NK-92 (cell line): Measurements from ENCODE around the gene MKNK1.

Source experiments
- DNase-seq: peaks from one replicate; lab custom pipeline; 2025; ENCODE audit not compliant: unreplicated experiment; lab: John Stamatoyannopoulos, UW

The MKNK1 gene

GRCh38 chr1:46525253-46525983, 78.7 kb downstream of the MKNK1 start:
- DNase-seq: no peak

- DNase-seq: no peak
Observed at GRCh38 chr1:46524843-46525242, 79.2 kb downstream of the MKNK1 start.

GRCh38 chr1:46523496-46524353, 80.3 kb downstream of the MKNK1 start:
- no peak for DNase-seq

GRCh38 chr1:46522969-46523320, 81.1 kb downstream of the MKNK1 start:
- DNase-seq: no peak

GRCh38 chr1:46522184-46522968, 81.7 kb downstream of the MKNK1 start:
- DNase-seq: no peak

- DNase-seq: no peak
Observed at GRCh38 chr1:46521414-46521813, 82.7 kb downstream of the MKNK1 start.

GRCh38 chr1:46520063-46520911, 83.8 kb downstream of the MKNK1 start:
- DNase-seq: no peak

GRCh38 chr1:46519209-46519608, 84.9 kb downstream of the MKNK1 start:
- no peak for DNase-seq

GRCh38 chr1:46517932-46518498, 86.1 kb downstream of the MKNK1 start:
- DNase-seq: no peak

GRCh38 chr1:46517010-46517600, 87.0 kb downstream of the MKNK1 start:
- DNase-seq: no peak

- DNase-seq: no peak
Observed at GRCh38 chr1:46516200-46516950, 87.7 kb downstream of the MKNK1 start.

- DNase-seq: no peak
Observed at GRCh38 chr1:46515576-46515975, 88.5 kb downstream of the MKNK1 start.

- DNase-seq: no peak
Observed at GRCh38 chr1:46513536-46513935, 90.5 kb downstream of the MKNK1 start.

- DNase-seq: no peak
Observed at GRCh38 chr1:46512792-46513190, 91.3 kb downstream of the MKNK1 start.

- no peak for DNase-seq
Observed at GRCh38 chr1:46512135-46512791, 91.8 kb downstream of the MKNK1 start.

GRCh38 chr1:46510998-46511365, 93.1 kb downstream of the MKNK1 start:
- no peak for DNase-seq

- DNase-seq: no peak
Observed at GRCh38 chr1:46510341-46510997, 93.6 kb downstream of the MKNK1 start.

GRCh38 chr1:46508757-46509156, 95.3 kb downstream of the MKNK1 start:
- no peak for DNase-seq
